Breast epithelium (tissue), 3 donors: ENCODE data around the gene MLLT6.
A peak's percentile ranks its signal among the peaks of the same experiment; 100 is the strongest.

Experiments used
- CTCF ChIP-seq, 3 donors: fragments of 450-650 bp; IDR thresholded peaks; one replicate each; pipeline ENCODE4 v1.5.1; 2016 to 2017; ENCODE audit warnings: antibody characterized with exemption in 3 of 3, mild to moderate bottlenecking in 3 of 3, moderate library complexity in 3 of 3
- POLR2A ChIP-seq: fragments of 450-650 bp; IDR thresholded peaks from one replicate; pipeline ENCODE4 v1.6.1; 2016; ENCODE audit warnings: antibody characterized with exemption, mild to moderate bottlenecking, moderate library complexity
- POLR2AphosphoS5 ChIP-seq, 3 donors: sonication (generic); formaldehyde crosslinking; IDR thresholded peaks; one replicate each; pipeline ENCODE4 v1.6.1; 2017; ENCODE audit warnings: antibody characterized with exemption in 3 of 3

GRCh38 chr17:38703742-38704605 is 1.1 kb upstream of the MLLT6 start:
- TF ChIP-seq CTCF (IDR thresholded peaks at IDR 0.05) = no peak
- TF ChIP-seq POLR2A = no peak
- peak in 1 of 3 donors; percentile 57 for TF ChIP-seq POLR2AphosphoS5 (IDR thresholded peaks at IDR 0.05)
